Measurements from ENCODE around the gene RNF224. TPM values are rescaled to one million over a fixed set of nuclear protein-coding genes. Genes with fewer than 3 reads are reported as not detected.

The RNF224 gene
- total and polyA plus RNA-seq, 2 of the 13 experiments (the other 11 are each of a cell fraction or from before 2014, with no cell fraction given), result 0.09 TPM; not detected in 1

DNA sequence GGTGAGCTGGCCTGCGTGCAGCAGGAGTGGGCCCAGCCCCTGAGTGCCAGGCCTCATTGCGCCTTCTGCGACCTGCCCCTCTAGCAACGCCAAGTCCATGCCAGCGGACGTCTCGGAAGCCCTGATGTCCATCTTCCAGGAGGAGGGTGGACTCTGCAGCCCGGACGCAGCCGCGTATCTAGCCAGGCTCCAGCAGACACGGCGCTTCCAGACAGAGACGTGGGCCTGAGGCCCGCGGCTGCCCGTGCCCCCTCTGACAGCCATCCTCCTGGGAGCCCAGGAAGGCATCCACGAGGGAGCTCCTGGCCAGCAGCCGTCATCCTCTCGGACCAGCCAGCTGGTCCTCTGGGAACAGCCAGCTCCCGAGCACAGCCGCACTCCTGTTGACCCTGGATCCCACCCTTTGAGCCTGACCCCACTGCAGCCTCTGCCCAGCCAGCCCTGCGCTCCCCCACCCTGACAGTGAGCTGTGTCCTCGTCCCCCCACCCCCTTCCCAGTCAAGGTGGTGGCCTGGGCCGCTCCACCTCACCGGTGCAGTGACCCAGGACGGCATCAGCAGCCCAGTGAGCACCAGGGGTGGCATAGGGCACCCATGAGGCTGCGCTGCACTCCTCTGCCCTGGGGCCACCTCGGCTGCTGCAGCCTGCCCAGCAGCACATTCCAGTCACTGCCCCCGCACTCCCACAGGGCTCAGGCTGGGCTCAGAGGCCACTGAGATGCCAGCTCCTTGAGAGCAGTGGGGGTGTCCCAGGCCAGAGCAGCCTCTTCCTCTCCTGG, 10.9 kb upstream of the RNF224 start:
- H3K36me3 ChIP-seq (replicated peaks in 1 of 2; ENCODE audit: control insufficient read depth in 1 of 2, insufficient read depth in 2 of 2, low read length in 2 of 2), result no peaks in the 10 kb centered on the region; a peak in 1 of 5 replicates
- H3K4me2 ChIP-seq (ENCODE audit: low read depth, low read length), result no peak overlapping the region
- POLR2A ChIA-PET, result interaction anchor here (3.1 to 13.4 kb wide), 4 partner anchors 12 to 27 kb away, joined by 14 to 225 read pairs (median 26); partner anchors contain the start of genes ANAPC2, NDOR1, SSNA1 and TMEM203
- ATAC-seq, result no peak
- in situ Hi-C loops (cut with HindIII; ENCODE audit: extremely low pct_ligation_motif_present, low pct_unique_long_range_greater_than_20kb) (no loop called here), intact Hi-C loops (cut with micrococcal nuclease; ENCODE audit: unreplicated experiment) (no loop called here)
- H3K4me3 ChIP-seq (replicated peaks in 1 of 3; ENCODE audit: insufficient read depth in 1 of 3, low read depth in 2 of 3, low read length in 3 of 3), result peak overlapping the region in 1 of 3 experiments; percentile 83; a peak in 1 of 6 replicates
- peaks cover 29% of the 10 kb centered on the region for H3K4me1 ChIP-seq (ENCODE audit: insufficient read depth, low read length)
- 0 out of 2 replicates have a peak, but pooled peaks have one; percentile 4 for TF ChIP-seq ZC3H13 (CRISPR knock-in tag; IDR thresholded peaks at IDR 0.05)
- TF ChIP-seq ZNF605 (CRISPR knock-in tag; IDR thresholded peaks at IDR 0.05), result no peak
- no peaks in the 10 kb centered on the region for H3K9me3 ChIP-seq (ENCODE audit: low read length)
- DNase-seq (ENCODE audit: low spot score), result no peak
- WGBS (ENCODE audit: low lambda C conversion rate), result 93% methylated on average over 8 of the region's 30 CpGs
- no peak overlapping the region for H2AFZ ChIP-seq (ENCODE audit: low read length)
- peaks cover 3% of the 10 kb centered on the region for H3K79me2 ChIP-seq (ENCODE audit: insufficient read depth, low read length)
- no peak overlapping the region for H3K9ac ChIP-seq (ENCODE audit: insufficient read depth, low read depth, low read length)
- peaks cover 4% of the 10 kb centered on the region; the same call in 1 of the 2 replicates for H4K20me1 ChIP-seq (ENCODE audit: insufficient read depth, low read length)
- CTCF ChIA-PET (ENCODE audit: low intra/inter-chr PET ratio, low total read pairs), result no interaction called here
- no peak for FAIRE-seq
- H3K27ac ChIP-seq (ENCODE audit: extremely low read length, insufficient read depth, low read length), result no peak overlapping the region
- no peaks in the 10 kb centered on the region for H3K27me3 ChIP-seq (ENCODE audit: control insufficient read depth in 1 of 2, insufficient read depth in 2 of 2, low read length in 2 of 2)
- BruUV-seq (replicated peaks), result no TSS peak

DNA sequence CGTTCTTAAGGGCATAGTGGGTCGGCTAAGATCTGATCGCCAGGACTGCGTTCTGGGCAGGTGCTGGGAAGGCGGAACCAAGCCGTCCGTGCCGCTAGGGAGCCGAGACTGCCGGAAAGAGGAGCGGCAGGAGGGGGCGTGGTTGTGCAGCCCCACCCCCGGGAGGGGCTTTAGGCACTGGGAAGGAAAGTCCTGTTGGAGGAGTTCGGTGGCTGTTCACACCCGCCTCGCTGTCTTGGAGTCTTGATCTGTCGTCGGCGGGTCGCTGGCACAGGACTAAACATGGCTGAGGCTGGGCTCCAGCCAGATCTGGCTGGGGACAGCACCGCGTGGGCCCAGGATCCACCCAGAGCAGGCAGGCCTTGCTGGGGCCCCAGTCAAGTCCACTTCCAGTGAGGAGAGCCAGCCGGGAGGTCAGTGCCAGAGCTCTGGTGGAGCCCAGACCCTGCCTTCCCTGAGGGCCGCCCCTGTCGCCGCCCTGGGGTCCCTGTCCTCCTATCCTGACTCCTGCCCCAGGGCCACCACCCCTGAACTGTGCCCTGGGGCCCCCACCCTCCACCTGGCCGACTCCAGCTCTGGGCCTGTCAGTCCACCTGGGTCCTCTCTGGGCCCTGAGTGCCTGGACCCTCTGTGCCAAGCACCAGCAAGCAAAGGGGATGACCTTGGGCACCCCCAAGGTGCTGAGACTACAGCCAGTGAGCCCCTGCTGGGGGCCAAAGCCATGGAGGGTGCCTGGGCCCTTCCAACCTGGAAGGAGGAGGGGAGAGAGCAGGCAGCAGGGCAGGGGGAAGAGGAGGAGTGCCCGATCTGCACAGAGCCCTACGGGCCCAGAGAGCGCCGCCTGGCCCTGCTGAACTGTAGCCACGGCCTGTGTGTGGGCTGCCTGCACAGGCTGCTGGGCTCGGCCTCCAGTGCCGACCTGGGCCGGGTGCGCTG, 9.8 kb upstream of the RNF224 start:
- peak; percentile 97 for FAIRE-seq
- peak overlapping the region; percentile 84 for H3K27ac ChIP-seq (ENCODE audit: extremely low read length, insufficient read depth, low read length)
- H3K9ac ChIP-seq (ENCODE audit: insufficient read depth, low read depth, low read length), result peak overlapping the region; percentile 77
- peak overlapping the region; percentile 68 to 83 (median 77) for H3K4me3 ChIP-seq (replicated peaks in 1 of 3; ENCODE audit: insufficient read depth in 1 of 3, low read depth in 2 of 3, low read length in 3 of 3)
- intact Hi-C loops (cut with micrococcal nuclease; ENCODE audit: unreplicated experiment), result no loop called here
- no peaks in the 10 kb centered on the region for H3K9me3 ChIP-seq (ENCODE audit: low read length)
- H3K4me2 ChIP-seq (ENCODE audit: low read depth, low read length), result peak overlapping the region; percentile 90
- no peak overlapping the region for H2AFZ ChIP-seq (ENCODE audit: low read length)
- in situ Hi-C loops (cut with HindIII; ENCODE audit: extremely low pct_ligation_motif_present, low pct_unique_long_range_greater_than_20kb), result no loop called here
- DNase-seq (ENCODE audit: low spot score), result peak; percentile 66
- BruUV-seq (replicated peaks), result TSS peak; percentile 56
- ChIA-PET POLR2A (interaction anchor here (0.9 to 13.4 kb wide), 11 partner anchors 9 to 150 kb away, joined by 3 to 225 read pairs (median 10); partner anchors contain the start of genes ANAPC2, NDOR1, RNF224 and SSNA1), CTCF (ENCODE audit: low intra/inter-chr PET ratio, low total read pairs) (no interaction called here)
- H3K36me3 ChIP-seq (replicated peaks in 1 of 2; ENCODE audit: control insufficient read depth in 1 of 2, insufficient read depth in 2 of 2, low read length in 2 of 2), result no peaks in the 10 kb centered on the region
- 16% methylated on average over 11 of the region's 36 CpGs for WGBS (ENCODE audit: low lambda C conversion rate)
- peaks cover 3% of the 10 kb centered on the region for H3K79me2 ChIP-seq (ENCODE audit: insufficient read depth, low read length)
- peaks cover 29% of the 10 kb centered on the region for H3K4me1 ChIP-seq (ENCODE audit: insufficient read depth, low read length)
- peak; percentile 69 for ATAC-seq
- no peaks in the 10 kb centered on the region for H3K27me3 ChIP-seq (ENCODE audit: control insufficient read depth in 1 of 2, insufficient read depth in 2 of 2, low read length in 2 of 2)
- peaks cover 4% of the 10 kb centered on the region; the same call in 1 of the 2 replicates for H4K20me1 ChIP-seq (ENCODE audit: insufficient read depth, low read length)
- TF ChIP-seq SMC3 (IDR thresholded peaks at IDR 0.05; ENCODE audit: low read length), result no peak
- no peak for TF ChIP-seq ZNF496 (CRISPR knock-in tag; IDR thresholded peaks at IDR 0.05; ENCODE audit: insufficient replicate concordance)
- no peak; the same call in 1 of the 2 replicates for TF ChIP-seq ZNF790 (CRISPR knock-in tag; IDR thresholded peaks at IDR 0.05; ENCODE audit: borderline replicate concordance)
- 0 out of 2 replicates have a peak, but pooled peaks have one; percentile 37 for TF ChIP-seq ZNF329 (CRISPR knock-in tag; IDR thresholded peaks at IDR 0.05; ENCODE audit: low read depth)
- TF ChIP-seq, protein P1, sequence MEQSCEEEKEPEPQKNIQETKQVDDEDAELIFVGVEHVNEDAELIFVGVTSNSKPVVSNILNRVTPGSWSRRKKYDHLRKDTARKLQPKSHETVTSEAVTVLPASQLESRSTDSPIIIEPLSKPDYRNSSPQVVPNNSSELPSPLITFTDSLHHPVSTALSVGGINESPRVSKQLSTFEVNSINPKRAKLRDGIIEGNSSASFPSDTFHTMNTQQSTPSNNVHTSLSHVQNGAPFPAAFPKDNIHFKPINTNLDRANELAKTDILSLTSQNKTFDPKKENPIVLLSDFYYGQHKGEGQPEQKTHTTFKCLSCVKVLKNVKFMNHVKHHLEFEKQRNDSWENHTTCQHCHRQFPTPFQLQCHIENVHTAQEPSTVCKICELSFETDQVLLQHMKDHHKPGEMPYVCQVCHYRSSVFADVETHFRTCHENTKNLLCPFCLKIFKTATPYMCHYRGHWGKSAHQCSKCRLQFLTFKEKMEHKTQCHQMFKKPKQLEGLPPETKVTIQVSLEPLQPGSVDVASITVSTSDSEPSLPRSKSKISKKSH (CRISPR knock-in tag; IDR thresholded peaks at IDR 0.05; ENCODE audit: borderline replicate concordance), result 0 out of 2 replicates have a peak, but pooled peaks have one; percentile 13
- TF ChIP-seq ZIK1 (CRISPR knock-in tag; IDR thresholded peaks at IDR 0.05; ENCODE audit: borderline replicate concordance, low read depth), result peak; percentile 82
- TF ChIP-seq, protein P2, sequence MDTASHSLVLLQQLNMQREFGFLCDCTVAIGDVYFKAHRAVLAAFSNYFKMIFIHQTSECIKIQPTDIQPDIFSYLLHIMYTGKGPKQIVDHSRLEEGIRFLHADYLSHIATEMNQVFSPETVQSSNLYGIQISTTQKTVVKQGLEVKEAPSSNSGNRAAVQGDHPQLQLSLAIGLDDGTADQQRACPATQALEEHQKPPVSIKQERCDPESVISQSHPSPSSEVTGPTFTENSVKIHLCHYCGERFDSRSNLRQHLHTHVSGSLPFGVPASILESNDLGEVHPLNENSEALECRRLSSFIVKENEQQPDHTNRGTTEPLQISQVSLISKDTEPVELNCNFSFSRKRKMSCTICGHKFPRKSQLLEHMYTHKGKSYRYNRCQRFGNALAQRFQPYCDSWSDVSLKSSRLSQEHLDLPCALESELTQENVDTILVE (CRISPR knock-in tag; IDR thresholded peaks at IDR 0.05), result no peak
- peak; percentile 37; the same call in 1 of the 2 replicates for TF ChIP-seq ZBTB7A (CRISPR knock-in tag; IDR thresholded peaks at IDR 0.05)
- TF ChIP-seq GATA4 (IDR thresholded peaks at IDR 0.05; ENCODE audit: borderline replicate concordance, low read depth), result 0 out of 2 replicates have a peak, but pooled peaks have one; percentile 16
